HepG2 (cell line): Measurements from ENCODE around the gene ATP9A. TPM values are rescaled to one million over a fixed set of nuclear protein-coding genes. Genes with fewer than 3 reads are reported as not detected.
A peak's percentile ranks its signal among the peaks of the same experiment; 100 is the strongest.

Experiments
- DRAP1 ChIP-seq: IDR thresholded peaks from 2 replicates; pipeline ENCODE4 v1.6.1; 2016; ENCODE audit warnings: missing genetic modification reagents, missing compliant biosample characterization
- FOSL2 ChIP-seq: sonication (generic); formaldehyde crosslinking; IDR thresholded peaks from 2 replicates; pipeline ENCODE4 v1.4.0; 2020; ENCODE audit warnings: missing genetic modification reagents
- KLF9 ChIP-seq: IDR thresholded peaks from 2 replicates; pipeline ENCODE4 v1.6.1; 2016; ENCODE audit warnings: low read depth
- MTERF4 ChIP-seq: sonication (generic); formaldehyde crosslinking; IDR thresholded peaks from 2 replicates; pipeline ENCODE4 v1.8.0; 2023; ENCODE audit warnings: mild to moderate bottlenecking, missing genetic modification reagents
- NFYC ChIP-seq: IDR thresholded peaks from 2 replicates; pipeline ENCODE4 v1.6.1; 2016; ENCODE audit warnings: missing genetic modification reagents, missing compliant biosample characterization
- NR0B2 ChIP-seq: sonication (generic); formaldehyde crosslinking; IDR thresholded peaks from 2 replicates; pipeline ENCODE4 v1.4.0; 2020; ENCODE audit warnings: mild to moderate bottlenecking, missing genetic modification reagents
- NR2F6 ChIP-seq, 2 experiments: IDR thresholded peaks; 2 replicates each; pipeline ENCODE4 v1.6.1; 2016; ENCODE audit warnings: antibody characterized with exemption in 1 of 2, mild to moderate bottlenecking in 1 of 2
- PATZ1 ChIP-seq: sonication (generic); formaldehyde crosslinking; IDR thresholded peaks from 2 replicates; pipeline ENCODE4 v1.4.0; 2020; ENCODE audit warnings: missing genetic modification reagents
- POLR2G ChIP-seq: fragments of 200-400 bp; formaldehyde crosslinking; IDR thresholded peaks from 2 replicates; pipeline ENCODE4 v1.6.1; 2018; ENCODE audit warnings: mild to moderate bottlenecking, low read depth, low read length, moderate library complexity
- SIX4 ChIP-seq: sonication (generic); formaldehyde crosslinking; IDR thresholded peaks from 2 replicates; pipeline ENCODE4 v1.4.0; 2020; ENCODE audit warnings: missing genetic modification reagents
- TOE1 ChIP-seq: sonication (generic); formaldehyde crosslinking; IDR thresholded peaks from 2 replicates; pipeline ENCODE4 v1.4.0; 2020; ENCODE audit warnings: mild to moderate bottlenecking, missing genetic modification reagents
- ZBTB40 ChIP-seq, 2 experiments: fragments of 450-650 bp in 1 of 2; sonication (generic) in 1 of 2; formaldehyde crosslinking in 1 of 2; IDR thresholded peaks; 2 replicates each; pipeline versions ENCODE4 v1.6.1 to v1.8.0; 2016 to 2022; ENCODE audit warnings: antibody characterized with exemption in 1 of 2, mild to moderate bottlenecking in 1 of 2, missing genetic modification reagents in 1 of 2
- ZFP36L2 ChIP-seq: sonication (generic); formaldehyde crosslinking; IDR thresholded peaks from 2 replicates; pipeline ENCODE4 v1.4.0; 2020; ENCODE audit warnings: missing genetic modification reagents
- ZNF766 ChIP-seq: sonication (generic); formaldehyde crosslinking; IDR thresholded peaks from 2 replicates; pipeline ENCODE4 v1.5.0; 2020; ENCODE audit warnings: missing genetic modification reagents, borderline replicate concordance
- ZNF841 ChIP-seq: sonication (generic); formaldehyde crosslinking; IDR thresholded peaks from 2 replicates; pipeline ENCODE4 v1.8.1; 2023; ENCODE audit warnings: missing genetic modification reagents, borderline replicate concordance
- ZNF879 ChIP-seq: sonication (generic); formaldehyde crosslinking; IDR thresholded peaks from 2 replicates; pipeline ENCODE4 v1.8.1; 2023; ENCODE audit warnings: missing genetic modification reagents
- polyA plus RNA-seq, 8 experiments: library from polyadenylated mRNA; depleted of rRNA in 3 of 8; stranded (reverse) in 7 of 8; unstranded in 1 of 8; fragments of >200 nt; fragmentation: Illumina TruSeq in 4 of 8; extraction: Trizol in 4 of 8; gene quantifications; 2 replicates each; pipeline versions ENCODE4 v1.2.1 to v1.2.3, GENCODE V29; 2011 to 2016; ENCODE audit warnings: low read depth in 4 of 8, missing spikeins in 1 of 8, mixed read lengths in 1 of 8; ENCODE audit not compliant: insufficient read depth in 1 of 8
- total RNA-seq, 5 experiments: library from RNA; depleted of rRNA; stranded (reverse); fragments of >200 nt; fragmentation: Illumina TruSeq; extraction: Trizol; gene quantifications; 2 replicates each; pipeline ENCODE4 v1.2.3, GENCODE V29; 2016; ENCODE audit warnings: low read depth in 1 of 5

ATP9A gene
- total and polyA plus RNA-seq, 2 of the 13 experiments (the other 11 are each of a cell fraction or from before 2014, with no cell fraction given), result 11.8 to 18.5 TPM

- no peak for TF ChIP-seq ZBTB40 (IDR thresholded peaks at IDR 0.05)
- 0 out of 2 replicates have a peak, but pooled peaks have one; percentile 8 for TF ChIP-seq ZBTB40 (CRISPR knock-in tag; IDR thresholded peaks at IDR 0.05)
- TF ChIP-seq NR0B2 (CRISPR knock-in tag), result no peak
- TF ChIP-seq POLR2G, result peak; percentile 30; the same call in 1 of the 2 replicates
- no peak for TF ChIP-seq ZNF766 (CRISPR knock-in tag)
- peak; percentile 10; the same call in 1 of the 2 replicates for TF ChIP-seq SIX4
- TF ChIP-seq NFYC (CRISPR knock-in tag), result peak; percentile 46; the same call in 1 of the 2 replicates
- TF ChIP-seq DRAP1 (CRISPR knock-in tag), result peak; percentile 54; the same call in 1 of the 2 replicates
- peak; percentile 79; the same call in 1 of the 2 replicates for TF ChIP-seq ZFP36L2 (CRISPR knock-in tag)
- peak; percentile 90 for TF ChIP-seq MTERF4 (CRISPR knock-in tag)
- no peak for TF ChIP-seq NR2F6 (IDR thresholded peaks at IDR 0.05)
- peak; percentile 89 for TF ChIP-seq NR2F6 (CRISPR knock-in tag; IDR thresholded peaks at IDR 0.05)
- no peak for TF ChIP-seq TOE1 (CRISPR knock-in tag)
- no peak for TF ChIP-seq ZNF879
- peak; percentile 77 for TF ChIP-seq PATZ1 (CRISPR knock-in tag)
- no peak for TF ChIP-seq KLF9 (CRISPR knock-in tag)
- no peak for TF ChIP-seq ZNF841 (CRISPR knock-in tag)
- peak; percentile 100 for TF ChIP-seq FOSL2 (CRISPR knock-in tag)
Observed at GRCh38 chr20:51750037-51750769, 18.0 kb downstream of the ATP9A start (continued).
